MM.1S (cell line): ENCODE results near the gene RNF187.

Experiments
- EZH2 ChIP-seq: fragments of 300-600 bp; sonication (generic); optimal IDR thresholded peaks from 2 replicates; pipeline ENCODE3; 2017; ENCODE audit warnings: low read depth, mild to moderate bottlenecking, antibody characterized with exemption, low read length, mixed read lengths
- TF ChIP-seq, protein P1 (sequence below): fragments of 300-600 bp; sonication (generic); IDR thresholded peaks from 2 replicates; pipeline ENCODE4 v1.5.1; 2016; ENCODE audit warnings: antibody characterized with exemption, low read length, mixed read lengths

DNA sequence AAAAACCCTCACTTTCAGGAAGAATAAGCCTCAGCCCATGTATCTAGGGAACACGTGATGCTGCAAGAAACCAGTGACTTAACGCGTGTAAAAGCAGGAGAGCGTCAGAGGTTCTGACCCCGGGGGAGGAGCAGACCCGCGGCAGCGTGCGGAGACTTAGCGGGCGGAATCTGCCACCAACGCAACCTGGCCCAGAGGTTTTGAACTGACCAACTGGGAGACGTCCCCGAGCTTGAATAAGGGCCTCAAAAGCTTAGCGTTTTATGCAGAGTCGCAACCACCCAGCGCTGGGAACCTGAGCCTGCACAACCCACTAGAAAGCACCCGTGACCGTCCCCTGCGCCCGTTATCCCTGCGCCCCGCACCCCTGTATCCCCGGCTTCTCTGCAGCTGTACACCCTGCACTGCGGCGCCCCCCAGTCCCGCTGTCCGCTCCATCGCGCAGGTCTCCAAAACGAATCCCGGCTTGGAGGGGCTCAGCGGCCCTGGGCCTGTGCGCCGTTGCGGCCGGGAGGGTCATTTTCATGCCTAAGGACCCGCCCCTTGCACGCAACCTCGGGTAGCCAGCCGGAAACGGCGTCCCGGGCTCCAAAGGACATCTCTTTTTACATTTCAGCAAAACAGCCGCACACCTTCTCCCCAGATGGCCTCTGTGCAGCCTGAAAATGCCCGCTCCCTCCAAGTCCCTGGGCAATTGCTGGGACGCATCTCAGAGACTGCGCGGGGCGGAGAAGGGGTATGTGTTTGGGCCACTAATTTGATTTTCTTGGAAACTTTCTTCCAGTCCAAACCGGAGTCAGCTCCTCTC lies 41.1 kb upstream of the RNF187 start:
- TF ChIP-seq, protein P1, sequence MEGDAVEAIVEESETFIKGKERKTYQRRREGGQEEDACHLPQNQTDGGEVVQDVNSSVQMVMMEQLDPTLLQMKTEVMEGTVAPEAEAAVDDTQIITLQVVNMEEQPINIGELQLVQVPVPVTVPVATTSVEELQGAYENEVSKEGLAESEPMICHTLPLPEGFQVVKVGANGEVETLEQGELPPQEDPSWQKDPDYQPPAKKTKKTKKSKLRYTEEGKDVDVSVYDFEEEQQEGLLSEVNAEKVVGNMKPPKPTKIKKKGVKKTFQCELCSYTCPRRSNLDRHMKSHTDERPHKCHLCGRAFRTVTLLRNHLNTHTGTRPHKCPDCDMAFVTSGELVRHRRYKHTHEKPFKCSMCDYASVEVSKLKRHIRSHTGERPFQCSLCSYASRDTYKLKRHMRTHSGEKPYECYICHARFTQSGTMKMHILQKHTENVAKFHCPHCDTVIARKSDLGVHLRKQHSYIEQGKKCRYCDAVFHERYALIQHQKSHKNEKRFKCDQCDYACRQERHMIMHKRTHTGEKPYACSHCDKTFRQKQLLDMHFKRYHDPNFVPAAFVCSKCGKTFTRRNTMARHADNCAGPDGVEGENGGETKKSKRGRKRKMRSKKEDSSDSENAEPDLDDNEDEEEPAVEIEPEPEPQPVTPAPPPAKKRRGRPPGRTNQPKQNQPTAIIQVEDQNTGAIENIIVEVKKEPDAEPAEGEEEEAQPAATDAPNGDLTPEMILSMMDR: no peak
- TF ChIP-seq EZH2: no peak
